NOMO-1 treated with dmso at 0.1 percent for 144 hours (cell line): ENCODE measurements around the gene PLEKHM3.
"Not testable (repeated sequence)": the region's sequence is repeated elsewhere in the genome, so short reads cannot be mapped to it uniquely, and the experiment has no call there.

ENCODE experiments used
- DNase-seq: peaks from one replicate; lab custom pipeline; 2025; ENCODE audit not compliant: unreplicated experiment; lab: John Stamatoyannopoulos, UW

PLEKHM3 gene

DNA sequence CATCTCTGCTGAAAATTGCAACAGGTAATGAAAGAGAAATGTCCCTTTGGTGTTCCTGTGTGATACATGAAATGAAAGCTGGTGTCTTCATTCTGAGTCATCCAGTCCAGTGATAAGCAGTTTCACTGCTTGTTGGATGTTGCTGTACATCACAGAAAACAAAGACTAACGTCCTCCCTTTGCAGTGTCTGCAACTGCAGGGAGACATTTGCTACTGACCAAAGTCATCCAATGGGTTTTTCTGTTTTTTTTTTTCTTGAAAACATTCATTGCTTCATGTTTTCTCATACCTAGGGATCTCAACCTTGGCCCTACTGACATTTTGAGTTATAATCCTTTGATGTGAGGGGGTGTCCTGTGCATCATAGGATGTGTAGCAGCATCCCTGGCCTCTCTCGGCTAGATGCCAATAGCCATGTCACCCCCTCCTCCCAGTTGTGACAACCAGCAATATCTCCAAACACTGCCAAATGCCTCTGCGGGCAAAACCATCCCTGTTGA lies 192.0 kb downstream of the PLEKHM3 start:
- DNase-seq = no peak

DNA sequence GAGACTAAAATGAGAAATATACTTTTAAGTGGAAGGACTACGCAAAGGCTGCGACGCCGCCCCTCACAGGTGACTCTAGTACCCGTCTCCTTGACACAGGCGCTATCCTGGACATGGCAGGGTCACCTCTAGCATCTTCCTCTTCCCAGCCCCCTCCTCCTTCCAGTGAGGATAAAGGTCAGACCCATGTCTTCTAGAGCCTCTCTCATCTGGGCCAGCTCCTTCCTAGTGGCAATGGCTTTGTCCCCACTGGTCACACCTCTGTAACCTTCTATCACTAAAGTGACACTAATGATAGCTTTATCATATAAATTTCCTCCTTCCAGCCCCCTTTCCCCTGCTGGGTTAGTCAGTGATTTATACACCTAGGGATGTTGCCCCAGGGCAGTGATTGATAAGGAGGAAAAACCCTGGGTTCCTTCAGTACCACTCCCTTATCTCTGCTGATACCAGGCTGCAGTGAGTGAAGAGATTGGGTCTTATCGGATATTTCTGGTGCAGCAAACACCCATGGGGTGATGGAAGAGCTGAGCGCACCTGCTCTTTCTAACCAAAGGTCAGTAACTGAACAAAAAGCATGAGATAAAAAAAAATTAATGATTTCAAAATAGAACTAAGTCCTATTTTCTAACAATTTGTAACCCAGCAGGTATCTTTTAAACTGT lies 193.6 kb downstream of the PLEKHM3 start:
- no peak for DNase-seq

DNA sequence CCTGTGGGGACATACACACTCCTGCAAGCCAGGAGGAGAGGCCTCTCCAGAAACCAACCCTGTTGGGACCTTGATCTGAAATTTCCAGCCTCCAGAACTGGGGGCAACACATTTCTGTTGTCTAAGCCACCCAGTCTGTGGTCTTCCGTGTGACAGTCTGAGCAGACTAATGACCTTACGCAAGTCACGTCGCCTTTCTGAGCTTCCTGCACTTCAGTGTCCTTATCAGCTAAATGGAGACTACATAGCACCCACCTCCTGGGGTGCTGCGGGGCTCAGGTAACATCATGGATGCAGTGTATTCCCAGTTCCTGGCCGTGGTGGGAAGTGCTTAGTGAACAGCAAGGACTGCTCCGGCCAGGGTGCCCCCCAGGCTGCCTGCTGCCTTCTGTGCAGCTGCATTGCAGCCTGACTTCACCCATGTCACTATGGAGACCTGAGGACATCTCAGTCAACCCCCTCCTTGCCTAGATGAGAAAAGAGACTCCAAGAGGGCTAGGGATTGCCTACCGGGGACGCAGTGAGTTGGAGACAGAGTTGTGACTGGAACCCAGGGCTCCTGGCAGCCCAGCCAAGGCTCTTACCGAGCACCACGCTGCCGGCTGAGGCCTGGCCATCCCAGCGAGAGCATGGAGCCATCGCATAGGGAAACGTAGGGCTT lies 194.4 kb downstream of the PLEKHM3 start:
- DNase-seq = no peak

DNA sequence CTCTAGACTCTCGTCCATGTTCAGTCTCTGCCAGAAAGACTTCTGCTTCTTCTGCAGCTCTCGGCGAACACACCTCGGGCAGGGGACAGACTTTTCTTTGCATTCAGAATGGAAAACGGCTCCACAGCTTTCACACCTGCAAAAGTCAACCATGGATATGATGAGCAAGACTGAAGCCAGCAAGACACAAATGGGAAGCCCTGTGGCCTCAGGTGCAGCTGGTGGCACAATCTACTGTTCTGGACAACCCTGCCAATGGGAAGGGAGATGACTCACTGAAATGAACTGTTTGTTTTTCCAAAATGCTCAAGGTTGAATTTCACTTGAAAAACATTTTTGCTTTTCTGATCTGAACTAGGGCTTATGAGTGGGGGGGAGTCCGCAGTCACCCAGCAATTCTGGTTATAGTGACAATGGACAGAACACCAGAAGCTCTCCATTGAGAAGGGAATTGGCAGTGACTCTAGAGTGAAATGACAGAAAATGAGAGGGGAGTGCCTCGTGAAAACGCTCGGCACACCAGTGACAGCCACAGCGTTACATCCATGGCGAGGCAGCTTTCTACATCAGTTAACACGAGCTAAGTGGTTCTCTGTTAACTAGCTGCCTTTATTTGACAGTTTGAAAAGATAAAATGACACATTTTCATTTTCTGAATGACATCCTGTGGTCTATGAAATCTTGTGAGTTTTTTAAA lies 196.8 kb downstream of the PLEKHM3 start:
- DNase-seq = no peak

DNA sequence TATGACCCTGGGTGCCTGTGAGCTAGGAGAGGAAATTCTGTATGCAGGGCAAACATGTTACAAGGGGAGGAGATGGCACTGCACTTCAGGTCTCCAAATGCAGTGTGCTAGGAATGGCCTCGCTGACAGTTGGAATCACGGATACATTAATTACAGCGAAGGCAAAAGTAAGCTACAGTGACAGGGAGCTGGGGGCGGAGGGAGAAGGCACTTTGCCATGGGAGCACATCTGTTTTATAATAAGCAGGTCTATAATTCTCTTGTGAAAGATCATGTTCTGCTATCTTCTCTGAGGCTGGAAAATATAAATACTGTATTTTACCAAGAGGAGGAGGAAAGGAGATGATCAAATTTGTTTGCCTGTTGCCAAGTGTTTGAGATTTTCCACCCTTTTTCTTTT lies 199.3 kb downstream of the PLEKHM3 start:
- DNase-seq = no peak

DNA sequence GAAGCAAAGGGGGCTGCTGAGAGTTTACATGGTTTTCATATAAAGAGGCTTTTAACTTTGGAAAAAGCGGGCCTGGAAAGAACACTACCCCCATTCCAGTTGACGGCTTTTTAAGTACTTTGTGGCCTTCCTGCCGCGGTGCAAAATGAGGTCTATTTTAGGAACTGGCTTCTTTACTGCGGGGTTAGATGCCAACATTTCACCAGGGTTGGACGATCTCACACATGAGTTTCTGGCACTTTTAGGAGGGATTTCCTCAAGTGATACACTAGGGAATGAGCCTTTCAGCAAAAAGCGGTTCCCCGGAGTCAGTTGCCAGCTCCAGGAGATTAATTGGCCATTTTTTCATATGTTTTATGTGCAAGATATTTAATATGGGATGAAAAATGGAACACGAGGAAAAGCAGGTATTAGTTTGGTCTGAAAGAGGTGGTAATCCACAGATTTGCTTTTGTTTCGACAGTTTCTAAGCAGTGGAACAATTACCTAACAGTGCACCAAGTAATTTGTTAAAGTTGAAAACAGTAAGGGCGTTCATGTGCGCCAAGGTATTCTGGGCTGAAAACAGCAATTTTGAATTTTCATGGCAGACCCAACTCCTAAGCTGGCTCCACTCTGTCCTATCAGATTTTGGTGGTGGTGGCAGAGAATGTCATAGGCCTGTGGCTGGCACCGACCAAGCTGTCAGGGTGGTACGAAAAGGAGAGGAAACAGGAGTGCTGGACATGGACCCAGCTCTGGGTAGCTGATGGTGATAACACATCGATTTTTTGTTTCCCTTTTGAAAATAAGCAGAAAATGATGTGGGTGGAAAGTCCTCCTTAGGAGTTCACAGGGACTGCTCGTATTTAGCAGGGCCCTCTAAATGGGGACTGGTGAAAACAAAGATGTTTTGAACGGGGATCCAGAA lies 200.0 kb downstream of the PLEKHM3 start:
- no peak for DNase-seq

DNA sequence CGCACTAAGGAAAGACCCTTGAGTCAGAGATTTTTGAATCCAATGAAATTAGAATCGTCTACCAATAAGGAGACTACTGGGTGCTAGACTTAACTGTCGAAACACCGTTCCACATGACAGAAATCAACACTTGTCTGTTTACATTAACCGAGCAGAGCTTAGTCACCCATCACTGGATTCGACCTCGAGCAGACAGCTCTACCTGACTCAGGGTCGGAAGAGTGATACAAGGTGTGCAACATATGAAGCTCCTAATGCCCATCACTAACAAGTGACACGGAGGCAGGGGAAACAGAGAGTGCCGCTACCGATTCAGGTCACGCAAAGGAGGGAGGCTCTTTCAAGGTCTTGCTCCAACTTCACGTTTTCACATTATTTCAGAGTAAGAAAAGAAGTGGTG lies 201.5 kb downstream of the PLEKHM3 start:
- no peak for DNase-seq

DNA sequence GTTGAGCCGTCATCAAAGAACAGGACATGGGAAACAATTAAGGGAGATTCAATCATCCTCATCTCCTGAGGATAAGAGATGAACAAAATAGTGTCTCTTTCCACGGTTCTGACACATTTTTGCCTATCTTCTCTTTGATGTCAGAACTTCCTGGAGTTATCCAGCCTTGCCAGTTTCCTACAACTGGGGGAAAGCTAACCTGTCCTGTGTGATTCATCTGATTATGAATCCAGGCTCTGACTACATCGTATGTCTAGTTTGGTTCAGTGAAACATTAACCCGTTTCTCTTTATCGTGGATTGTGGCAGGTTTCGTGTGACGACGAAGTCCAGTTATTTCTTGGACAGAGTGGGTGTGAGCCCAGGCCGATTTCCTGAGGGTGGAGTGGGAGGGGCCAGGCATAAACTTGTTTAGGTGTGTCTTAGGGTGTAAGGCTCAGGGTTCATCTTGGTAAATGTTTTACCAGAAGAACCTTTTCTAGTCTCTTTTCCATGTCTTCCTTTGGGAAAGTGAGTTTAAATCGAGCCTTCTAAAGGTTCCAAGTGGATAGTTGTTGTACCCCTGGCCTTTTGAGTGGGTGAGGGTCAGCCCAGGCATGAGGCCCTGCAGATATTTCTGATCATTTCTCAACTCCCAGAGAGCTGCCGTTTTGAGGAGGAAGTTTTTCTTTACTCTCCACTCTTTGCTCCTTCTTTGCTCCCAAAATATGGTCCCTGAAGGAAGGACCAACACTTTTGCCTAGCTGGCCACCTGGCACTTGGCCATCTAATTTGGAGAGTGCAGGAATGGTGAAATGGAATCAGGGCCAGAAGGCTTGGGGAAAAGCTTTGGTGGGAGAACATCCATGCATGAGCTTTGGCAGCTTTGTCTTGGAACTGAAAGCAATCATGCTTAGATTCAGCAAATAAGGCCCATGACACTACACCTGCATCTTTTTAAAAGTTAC lies 205.2 kb downstream of the PLEKHM3 start:
- DNase-seq = no peak

DNA sequence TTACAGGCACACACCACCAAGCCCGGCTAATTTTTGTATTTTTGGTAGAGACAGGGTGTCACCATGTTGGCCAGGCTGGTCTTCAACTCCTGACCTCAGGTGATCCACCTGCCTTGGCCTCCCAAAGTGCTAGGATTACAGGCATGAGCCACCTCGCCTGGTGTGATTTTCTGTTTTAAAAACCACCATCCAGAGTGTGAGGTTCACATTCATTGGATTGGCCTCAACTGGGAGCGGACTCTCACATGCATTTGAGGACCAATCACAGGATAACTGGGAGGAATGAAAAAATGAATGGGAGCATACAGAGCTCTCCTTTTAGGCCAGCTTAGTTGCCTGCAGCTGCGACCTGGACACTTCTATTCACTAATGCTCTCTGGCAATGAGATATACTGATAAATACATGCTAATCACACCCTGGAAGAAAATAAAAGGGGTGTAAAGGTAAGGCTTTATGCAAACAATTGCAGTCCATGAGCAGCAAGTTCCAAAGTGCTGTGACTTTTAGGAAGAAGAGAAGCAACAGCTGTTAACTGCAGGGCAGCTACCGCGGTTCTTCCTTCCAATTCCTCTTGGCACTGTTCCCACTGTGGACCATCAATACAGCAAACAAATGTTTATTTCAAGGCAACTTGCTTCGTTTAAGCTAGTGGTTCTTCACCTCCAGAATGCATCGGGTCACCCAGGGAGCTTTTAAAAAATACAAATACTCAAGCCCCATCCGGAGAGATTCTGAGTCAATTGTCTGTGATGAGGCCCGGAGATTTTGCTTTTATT lies 206.1 kb downstream of the PLEKHM3 start:
- no peak for DNase-seq

DNA sequence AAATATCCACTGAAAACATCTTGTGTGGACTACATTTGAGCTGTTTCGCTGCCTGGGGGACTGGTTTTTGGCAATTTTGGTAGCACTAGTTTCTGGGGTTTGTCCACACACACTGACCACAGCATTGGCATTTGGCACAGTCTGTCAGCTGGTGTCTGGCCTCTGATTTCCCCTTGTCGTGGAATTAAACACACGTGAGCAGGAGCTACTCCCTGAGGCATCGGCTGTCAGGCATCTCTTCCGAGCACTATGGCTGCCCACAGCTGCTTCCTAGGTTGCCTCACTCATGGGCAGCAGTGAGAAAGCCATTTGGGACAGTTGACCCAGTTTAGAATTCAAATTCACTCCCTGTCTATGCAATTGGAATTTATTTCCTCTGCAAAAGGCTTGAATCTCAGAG lies 208.8 kb downstream of the PLEKHM3 start:
- DNase-seq = no peak

DNA sequence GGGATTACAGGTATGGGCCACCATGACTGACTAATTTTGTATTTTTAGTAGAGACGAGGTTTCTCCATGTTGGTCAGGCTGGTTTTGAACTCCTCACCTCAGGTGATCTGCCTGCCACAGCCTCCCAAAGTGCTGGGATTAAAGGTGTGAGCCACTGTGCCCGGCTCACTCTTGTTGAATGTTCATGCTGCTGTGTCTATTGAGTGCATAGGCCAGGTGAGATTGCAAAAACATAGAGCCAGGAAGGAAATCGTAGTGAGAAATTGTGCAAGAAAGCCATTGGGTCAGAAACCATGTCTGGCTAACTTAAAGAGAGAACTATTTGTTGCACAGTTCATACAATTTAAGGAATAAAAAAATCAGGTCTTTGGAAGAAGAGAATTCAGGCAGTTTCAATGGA lies 210.1 kb downstream of the PLEKHM3 start:
- no peak for DNase-seq

DNA sequence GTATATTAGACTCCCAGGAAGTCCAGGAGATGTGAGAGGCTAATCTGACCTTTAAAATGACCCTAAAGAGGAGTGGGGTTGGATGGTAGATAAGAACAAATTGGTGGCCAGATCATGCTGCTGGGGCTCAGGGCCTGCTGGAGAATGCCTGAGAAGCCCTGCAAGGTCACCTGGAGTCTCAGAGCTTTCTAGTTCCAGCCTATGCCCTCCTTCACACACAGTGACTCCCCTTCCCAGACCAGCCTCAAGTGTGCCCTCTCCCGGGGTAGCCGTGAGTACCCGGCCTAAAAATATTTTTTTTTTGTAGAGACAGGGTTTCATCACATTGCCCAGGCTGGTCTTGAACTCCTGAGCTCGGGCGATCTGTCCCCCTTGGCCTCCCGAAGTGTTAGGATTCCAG lies 211.4 kb downstream of the PLEKHM3 start:
- DNase-seq = peak; percentile 19

DNA sequence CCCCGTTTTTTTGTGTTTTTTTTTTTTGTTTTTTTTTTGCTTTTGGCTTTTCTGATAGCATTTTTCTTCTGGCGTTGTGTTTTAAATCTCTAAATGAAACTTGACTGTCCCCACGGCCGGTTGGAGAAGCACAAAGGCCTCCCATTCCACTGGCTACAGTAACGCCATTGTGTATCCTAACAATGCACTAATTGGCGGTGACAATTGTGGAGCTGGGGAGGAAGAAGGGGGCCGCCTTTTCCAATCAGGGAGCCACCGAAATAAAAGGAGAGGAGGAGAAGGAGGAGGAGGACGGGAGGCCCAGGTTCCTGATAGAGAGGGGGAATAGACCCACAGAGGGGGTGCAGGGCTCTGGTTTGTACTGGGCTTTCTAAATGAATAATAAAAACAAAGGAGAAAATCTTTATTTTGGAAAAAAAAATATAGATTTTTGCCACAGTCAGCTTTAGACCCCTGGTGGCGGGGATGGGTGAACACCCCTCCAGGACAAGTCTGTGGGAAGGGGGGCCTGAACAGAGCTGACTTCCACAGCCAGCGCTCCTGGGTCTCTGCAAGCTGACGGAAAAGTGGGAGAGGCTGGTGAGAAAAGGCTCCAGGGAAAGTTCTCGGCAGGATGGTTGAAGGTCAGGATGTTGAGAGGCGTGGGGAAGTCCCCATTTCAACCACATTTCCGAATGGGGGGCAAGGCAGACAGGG lies 212.0 kb downstream of the PLEKHM3 start:
- DNase-seq = no peak

DNA sequence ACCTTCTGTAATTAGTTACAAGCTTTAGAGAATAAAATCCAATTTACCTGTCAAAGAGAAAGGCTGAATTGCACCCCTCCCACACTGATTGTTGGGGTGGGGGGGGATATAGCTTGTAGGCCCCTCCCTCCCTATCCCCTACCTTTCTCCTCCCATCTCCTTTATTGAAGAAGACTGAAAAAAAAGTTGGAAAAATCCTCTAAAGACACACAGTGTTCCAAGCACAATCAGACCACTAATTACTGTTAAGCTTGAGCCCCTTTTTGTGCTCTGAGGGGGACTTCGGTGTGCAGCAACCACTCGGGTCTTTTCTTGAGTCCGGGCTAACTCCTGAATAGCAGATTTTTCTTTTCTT lies 212.6 kb downstream of the PLEKHM3 start:
- no peak for DNase-seq

DNA sequence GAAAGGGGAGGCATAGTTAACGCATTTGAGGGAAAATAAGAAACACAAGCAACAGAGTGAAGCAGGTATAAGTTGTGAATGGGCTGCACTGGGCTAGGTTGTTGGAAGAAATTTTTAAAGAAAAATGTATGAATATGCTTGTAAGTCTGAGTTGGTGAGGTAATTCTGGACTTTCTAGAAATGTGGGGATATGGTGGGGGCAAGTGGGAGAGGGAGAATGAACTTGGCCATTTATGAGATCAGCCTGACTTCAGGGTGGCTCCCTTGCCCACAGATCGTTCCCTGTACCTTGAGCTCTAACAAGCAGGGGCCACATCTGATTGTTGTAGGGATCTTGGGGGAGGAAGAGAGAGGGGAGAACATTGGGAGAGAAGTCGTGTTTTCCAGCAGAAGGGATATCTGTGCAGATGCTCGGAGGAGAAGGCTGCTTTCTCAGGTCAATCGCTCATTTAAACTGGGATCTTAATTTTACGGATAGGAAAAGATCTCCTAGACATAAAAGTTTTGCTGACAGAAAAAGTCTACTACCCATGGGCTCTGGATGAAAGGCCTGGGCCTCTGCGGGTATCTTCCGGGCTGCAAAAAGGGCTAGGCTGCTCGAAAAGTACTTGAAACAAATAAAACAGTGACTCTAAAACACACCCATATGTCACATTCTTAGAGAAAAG lies 213.1 kb downstream of the PLEKHM3 start:
- no peak for DNase-seq

DNA sequence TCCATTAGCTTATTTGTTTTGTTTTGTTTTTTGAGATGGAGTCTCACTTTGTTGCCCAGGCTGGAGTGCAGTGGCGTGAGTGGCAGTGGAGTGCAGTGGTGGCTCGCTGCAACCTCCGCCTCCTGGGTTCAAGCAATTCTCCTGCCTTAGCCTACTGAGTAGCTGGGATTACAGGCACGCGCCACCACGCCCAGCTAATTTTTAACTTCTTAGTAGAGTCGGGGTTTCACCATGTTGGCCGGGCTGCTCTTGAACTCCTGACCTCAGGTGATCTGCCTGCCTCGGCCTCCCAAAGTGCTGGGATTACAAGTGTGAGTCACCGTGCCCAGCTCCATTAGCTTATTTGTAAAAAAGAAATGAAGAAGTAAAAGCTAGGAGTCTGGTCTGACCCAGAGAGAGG lies 213.7 kb downstream of the PLEKHM3 start:
- DNase-seq = not testable (repeated sequence)

DNA sequence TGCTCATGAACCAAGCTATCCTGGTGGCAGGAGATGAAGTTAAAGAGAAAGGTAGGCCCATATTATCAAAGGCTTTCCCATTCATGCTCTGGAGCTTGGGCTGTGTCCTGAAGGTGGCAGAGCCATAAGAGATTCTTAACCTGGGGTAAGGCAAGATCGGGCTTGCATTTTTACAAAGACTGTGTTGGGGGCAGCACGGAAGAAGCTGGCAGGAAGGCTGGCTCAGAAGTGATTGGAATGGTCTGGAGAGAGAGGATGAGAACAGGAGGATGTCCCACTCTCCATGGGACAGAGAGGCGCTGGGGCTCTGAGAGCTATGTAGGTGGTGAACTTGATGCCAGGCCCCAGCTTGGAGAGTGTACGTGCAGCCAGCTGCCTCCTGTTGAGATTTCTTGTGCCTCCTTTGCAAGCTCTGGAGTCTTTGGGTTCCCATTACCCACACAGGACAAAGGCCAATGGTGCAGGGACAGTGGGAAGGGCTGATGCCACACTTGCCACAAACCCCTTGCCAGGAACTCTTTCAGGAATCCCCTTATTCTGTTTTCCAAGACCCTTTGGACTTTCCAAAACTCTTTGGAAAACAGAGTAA lies 215.0 kb downstream of the PLEKHM3 start:
- DNase-seq = no peak

DNA sequence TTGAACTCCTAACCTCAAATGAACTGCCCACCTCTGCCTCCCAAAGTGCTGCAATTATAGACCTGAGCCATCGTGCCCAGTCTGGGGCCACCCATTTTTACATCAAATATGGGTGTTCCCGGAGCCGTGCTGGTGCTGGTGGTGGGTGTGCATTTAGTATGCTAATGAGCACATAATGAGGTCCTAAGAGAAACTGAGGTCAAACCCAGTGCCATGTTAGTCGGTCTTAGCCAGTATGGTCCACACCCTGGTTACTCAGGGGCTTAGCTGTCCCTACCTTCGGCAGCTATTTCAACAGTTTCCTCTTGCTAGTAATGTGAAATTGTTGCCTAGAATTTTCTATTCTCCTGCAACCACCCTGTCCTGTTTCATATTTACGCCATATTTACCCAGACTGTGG lies 217.2 kb downstream of the PLEKHM3 start:
- DNase-seq = no peak
